IMR-90 (cell line): Measurements from ENCODE around the gene LYRM9. TPM values are rescaled to one million over a fixed set of nuclear protein-coding genes. Genes with fewer than 3 reads are reported as not detected.

Experiments used
- ATAC-seq: fragments of 200-7000 bp; cut with Tn5 transposase; 2 replicates; pipeline ENCODE4 v1.9.1; 2020; ENCODE audit warnings: low read depth, mild to moderate bottlenecking, moderate library complexity
- BruUV-seq: library from RNA; stranded (reverse); fragments of 400-500 nt; replicated peaks from 2 replicates; lab custom pipeline; 2021; lab: Mats Ljungman, UMichigan
- CTCF ChIA-PET: fragments of 300-600 bp; formaldehyde crosslinking; extraction: SDS; loops from one replicate; lab custom pipeline; 2021; ENCODE audit warnings: antibody characterized with exemption; lab: Yijun Ruan, JAX
- POLR2A ChIA-PET: fragments of 300-600 bp; sonication (Branson Sonifier 250); formaldehyde crosslinking; loops from one replicate; lab custom pipeline; 2022; ENCODE audit warnings: antibody characterized with exemption; ENCODE audit not compliant: unreplicated experiment; lab: Charles Lee
- DNase-seq: peaks from one replicate; pipeline ENCODE4 v3.0.0; 2013
- H2AFZ ChIP-seq: replicated peaks from 2 replicates; pipeline ENCODE3; 2013; ENCODE audit warnings: low read length, mild to moderate bottlenecking; ENCODE audit not compliant: poor library complexity
- H2AK5ac ChIP-seq: 2 replicates; pipeline ENCODE4 v1.6.1; 2013; ENCODE audit warnings: low read depth, low read length, inconsistent platforms
- H2AK9ac ChIP-seq: replicated peaks from 2 replicates; pipeline ENCODE3; 2013; ENCODE audit warnings: mild to moderate bottlenecking, low read depth, low read length, moderate library complexity; ENCODE audit not compliant: poor library complexity
- H2BK120ac ChIP-seq: 2 replicates; pipeline ENCODE4 v1.6.1; 2013; ENCODE audit warnings: low read depth, low read length, inconsistent platforms
- H2BK15ac ChIP-seq: 3 replicates; pipeline ENCODE4 v1.6.1; 2013; ENCODE audit warnings: low read depth, low read length, inconsistent platforms
- H2BK20ac ChIP-seq: 2 replicates; pipeline ENCODE4 v1.6.1; 2013; ENCODE audit warnings: low read depth, mild to moderate bottlenecking, inconsistent platforms, low read length, moderate library complexity
- H2BK5ac ChIP-seq: 2 replicates; pipeline ENCODE4 v1.6.1; 2013; ENCODE audit warnings: mild to moderate bottlenecking, low read depth, low read length, inconsistent platforms; ENCODE audit not compliant: poor library complexity, severe bottlenecking
- H3K14ac ChIP-seq: replicated peaks from 2 replicates; pipeline ENCODE4 v1.6.1; 2013; ENCODE audit warnings: low read depth, low read length, inconsistent platforms
- H3K18ac ChIP-seq: 2 replicates; pipeline ENCODE4 v1.6.1; 2013; ENCODE audit warnings: low read depth, low read length, control low read depth
- H3K23ac ChIP-seq: 2 replicates; pipeline ENCODE4 v1.6.1; 2013; ENCODE audit warnings: low read depth, low read length, inconsistent platforms
- H3K27ac ChIP-seq: 2 replicates; pipeline ENCODE4 v1.5.1; 2013; ENCODE audit warnings: mild to moderate bottlenecking, control low read depth, low read length; ENCODE audit not compliant: insufficient read depth
- H3K27me3 ChIP-seq: 2 replicates; pipeline ENCODE4 v1.6.1; 2013; ENCODE audit warnings: low read length; ENCODE audit not compliant: control insufficient read depth, insufficient read depth
- H3K36me3 ChIP-seq: 2 replicates; pipeline ENCODE4 v1.6.1; 2013; ENCODE audit warnings: low read length, mixed read lengths; ENCODE audit not compliant: control insufficient read depth, insufficient read depth
- H3K4ac ChIP-seq: 2 replicates; pipeline ENCODE4 v1.6.1; 2013; ENCODE audit warnings: low read depth, low read length, inconsistent platforms
- H3K4me1 ChIP-seq: 2 replicates; pipeline ENCODE4 v1.6.1; 2013; ENCODE audit warnings: low read length, mixed read lengths; ENCODE audit not compliant: control insufficient read depth, insufficient read depth
- H3K4me2 ChIP-seq: 2 replicates; pipeline ENCODE4 v1.6.1; 2013; ENCODE audit warnings: low read depth, mild to moderate bottlenecking, control low read depth, low read length, moderate library complexity
- H3K4me3 ChIP-seq: 2 replicates; pipeline ENCODE4 v1.5.1; 2013; ENCODE audit warnings: low read depth, mild to moderate bottlenecking, control low read depth, low read length, moderate library complexity; ENCODE audit not compliant: insufficient read depth
- H3K56ac ChIP-seq: 2 replicates; pipeline ENCODE4 v1.6.1; 2013; ENCODE audit warnings: low read length, inconsistent platforms; ENCODE audit not compliant: insufficient read depth; ENCODE audit errors: extremely low read depth
- H3K79me1 ChIP-seq, 2 experiments: 2 replicates each; pipeline ENCODE4 v1.6.1; 2013; ENCODE audit warnings: low read length in 2 of 2, inconsistent platforms in 1 of 2, low read depth in 1 of 2
- H3K9ac ChIP-seq: 2 replicates; pipeline ENCODE4 v1.6.1; 2013; ENCODE audit warnings: low read depth, low read length, control low read depth
- H3K9me1 ChIP-seq: 2 replicates; pipeline ENCODE4 v1.6.1; 2013; ENCODE audit warnings: low read length, inconsistent platforms; ENCODE audit not compliant: insufficient read depth
- H3K9me3 ChIP-seq: 2 replicates; pipeline ENCODE4 v1.6.1; 2013; ENCODE audit warnings: low read length; ENCODE audit not compliant: control insufficient read depth, insufficient read depth
- H4K20me1 ChIP-seq: 2 replicates; pipeline ENCODE4 v1.6.1; 2013; ENCODE audit warnings: low read length, inconsistent platforms; ENCODE audit not compliant: insufficient read depth
- H4K5ac ChIP-seq: 2 replicates; pipeline ENCODE4 v1.6.1; 2013; ENCODE audit warnings: mild to moderate bottlenecking, low read depth, low read length, control low read depth
- H4K8ac ChIP-seq, 2 experiments: 2 replicates each; pipeline ENCODE4 v1.6.1; 2013; ENCODE audit warnings: low read depth in 2 of 2, low read length in 2 of 2, control low read depth in 1 of 2, inconsistent platforms in 1 of 2
- H4K91ac ChIP-seq: 2 replicates; pipeline ENCODE4 v1.6.1; 2013; ENCODE audit warnings: low read depth, low read length, inconsistent platforms; ENCODE audit not compliant: insufficient read depth
- BHLHE40 ChIP-seq: fragments of 150-350 bp; IDR thresholded peaks from 2 replicates; pipeline ENCODE4 v1.6.1; 2016; ENCODE audit warnings: mild to moderate bottlenecking, low read depth, low read length
- CEBPB ChIP-seq: IDR thresholded peaks from 2 replicates; pipeline ENCODE4 v1.6.1; 2012; ENCODE audit warnings: low read depth, low read length, improper control_type of control experiment
- CHD1 ChIP-seq: IDR thresholded peaks from 2 replicates; pipeline ENCODE4 v1.6.1; 2012; ENCODE audit warnings: low read depth, low read length, improper control_type of control experiment
- ELK1 ChIP-seq: fragments of 150-350 bp; IDR thresholded peaks from 2 replicates; pipeline ENCODE4 v1.6.1; 2016; ENCODE audit warnings: low read depth, mild to moderate bottlenecking, low read length, moderate library complexity, borderline replicate concordance
- FOS ChIP-seq: fragments of 150-350 bp; IDR thresholded peaks from 2 replicates; pipeline ENCODE4 v1.6.1; 2016; ENCODE audit warnings: low read depth, low read length
- MAFK ChIP-seq: IDR thresholded peaks from 2 replicates; pipeline ENCODE4 v1.6.1; 2012; ENCODE audit warnings: low read depth, low read length, improper control_type of control experiment
- MAZ ChIP-seq: IDR thresholded peaks from 2 replicates; pipeline ENCODE4 v1.6.1; 2012; ENCODE audit warnings: low read depth, mild to moderate bottlenecking, low read length, improper control_type of control experiment, moderate library complexity, borderline replicate concordance
- MXI1 ChIP-seq: IDR thresholded peaks from 2 replicates; pipeline ENCODE4 v1.6.1; 2012; ENCODE audit warnings: low read depth, mild to moderate bottlenecking, low read length, moderate library complexity, borderline replicate concordance
- NFE2L2 ChIP-seq: fragments of 150-350 bp; IDR thresholded peaks from 2 replicates; pipeline ENCODE4 v1.6.1; 2016; ENCODE audit warnings: low read depth, mild to moderate bottlenecking, low read length
- RAD21 ChIP-seq: IDR thresholded peaks from 2 replicates; pipeline ENCODE4 v1.6.1; 2012; ENCODE audit warnings: low read length, improper control_type of control experiment
- RCOR1 ChIP-seq: IDR thresholded peaks from 2 replicates; pipeline ENCODE4 v1.6.1; 2012; ENCODE audit warnings: mild to moderate bottlenecking, low read length, improper control_type of control experiment; ENCODE audit not compliant: insufficient replicate concordance
- RFX5 ChIP-seq: IDR thresholded peaks from 2 replicates; pipeline ENCODE4 v1.8.0; 2012; ENCODE audit warnings: low read depth, mild to moderate bottlenecking, low read length, moderate library complexity
- SMC3 ChIP-seq: fragments of 150-350 bp; IDR thresholded peaks from 2 replicates; pipeline ENCODE4 v1.6.1; 2016; ENCODE audit warnings: low read depth, mild to moderate bottlenecking, antibody characterized with exemption, low read length, moderate library complexity
- USF2 ChIP-seq: fragments of 150-350 bp; IDR thresholded peaks from 2 replicates; pipeline ENCODE4 v1.6.1; 2017; ENCODE audit warnings: mild to moderate bottlenecking, antibody characterized with exemption, low read length, low read depth
- WGBS, 2 experiments: methylation state at CpG; one replicate each; pipeline versions ENCODE4 v1.1.5 to v1.1.7; 2013; ENCODE audit warnings: missing lambda C conversion rate in 2 of 2; ENCODE audit not compliant: insufficient read length in 1 of 2; ENCODE audit errors: extremely low coverage in 2 of 2; 5-methylcytosine and 5-hydroxymethylcytosine counted together
- dilution Hi-C: fragments of 300-500 bp; cut with HindIII; formaldehyde crosslinking; loops from one replicate; pipeline ENCODE4 v1.14.3; 2018; ENCODE audit warnings: low sequenced_read_pairs; ENCODE audit not compliant: unreplicated experiment
- in situ Hi-C: fragments of 300-500 bp; cut with MboI; formaldehyde crosslinking; loops from 3 replicates; pipeline ENCODE4 v1.14.3; 2019; ENCODE audit warnings: low sequenced_read_pairs, inconsistent platforms, mixed read lengths
- intact Hi-C: fragments of 100-400 bp; cut with micrococcal nuclease; formaldehyde crosslinking; loops from 2 replicates; pipeline ENCODE4 v1.10.0; 2022
- polyA plus RNA-seq, 3 experiments: library from polyadenylated mRNA; depleted of rRNA; stranded (reverse); fragments of >200 nt; gene quantifications; 2 replicates each; pipeline ENCODE4 v1.2.3, GENCODE V29; 2012; ENCODE audit warnings: low replicate concordance in 1 of 3
- total RNA-seq: library from RNA; depleted of rRNA; stranded (reverse); fragments of >200 nt; gene quantifications from 2 replicates; pipeline ENCODE4 v1.2.3, GENCODE V29; 2012
- TF ChIP-seq, protein P1 (sequence below): conservative IDR thresholded peaks from 2 replicates; pipeline ENCODE4 v1.5.1; 2012; ENCODE audit warnings: mild to moderate bottlenecking, low read depth, low read length, improper control_type of control experiment

Gene LYRM9
- total and polyA plus RNA-seq, 2 of the 4 experiments (the other 2 are of a cell fraction) = 3.2 to 4.8 TPM

DNA sequence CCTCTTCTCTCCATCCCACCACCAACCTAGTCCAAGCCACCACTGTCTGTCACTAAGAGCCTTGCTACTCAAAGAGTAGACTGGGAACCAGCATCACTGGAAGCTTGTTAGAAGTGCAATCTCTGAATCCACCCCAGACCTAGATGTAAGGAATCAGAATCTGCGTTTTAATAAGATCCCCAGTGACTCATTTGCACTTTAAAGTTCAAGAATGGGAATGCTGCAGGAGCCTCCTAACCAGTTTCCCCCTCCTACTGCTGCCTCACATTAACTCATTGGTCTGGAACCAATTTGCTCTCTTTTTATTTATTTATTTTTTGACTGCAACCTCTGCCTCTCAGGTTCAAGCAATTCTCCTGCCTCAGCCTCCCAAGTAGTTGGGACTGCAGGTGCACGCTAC, 19.8 kb upstream of the LYRM9 start:
- Histone ChIP-seq H4K5ac (no peak overlapping the region), H3K79me1 (no peaks in the 10 kb centered on the region), H3K27me3 (peaks cover 10% of the 10 kb centered on the region), H4K8ac (no peak overlapping the region), H3K14ac (no peak overlapping the region), H2AFZ (no peak overlapping the region), H3K4ac (no peak overlapping the region), H3K9ac (no peak overlapping the region), H2AK9ac (no peak overlapping the region), H2BK120ac (no peak overlapping the region), H2BK5ac (no peak overlapping the region), H3K36me3 (no peaks in the 10 kb centered on the region), H3K9me1 (no peaks in the 10 kb centered on the region), H2BK15ac (no peak overlapping the region), H4K91ac (no peak overlapping the region), H3K4me1 (no peaks in the 10 kb centered on the region), H3K9me3 (no peaks in the 10 kb centered on the region), H3K23ac (no peak overlapping the region), H3K4me3 (no peak overlapping the region), H3K56ac (no peak overlapping the region), H3K4me2 (no peak overlapping the region), H3K27ac (no peak overlapping the region), H4K20me1 (no peaks in the 10 kb centered on the region), H3K18ac (no peak overlapping the region), H2AK5ac (no peak overlapping the region), H2BK20ac (no peak overlapping the region)
- intact Hi-C loops (loop anchor here (10.0 kb wide), 1 partner anchor 102 kb away; no protein-coding TSS in a partner anchor), dilution Hi-C loops (no loop called here), in situ Hi-C loops (no loop called here)
- CTCF ChIA-PET = no interaction called here
- ATAC-seq = no peak
- POLR2A ChIA-PET = no interaction called here
- DNase-seq = no peak
- WGBS, 2 experiments = no CpG with 5 or more reads among the region's 2 CpGs
- TF ChIP-seq USF2 = no peak
- TF ChIP-seq RAD21 = no peak
- no peak for TF ChIP-seq SMC3
- no peak for TF ChIP-seq RFX5
- TF ChIP-seq NFE2L2 = no peak
- TF ChIP-seq ELK1 = no peak
- TF ChIP-seq MAFK = no peak
- TF ChIP-seq MXI1 = no peak
- no peak for TF ChIP-seq RCOR1
- TF ChIP-seq MAZ = no peak
- no peak for TF ChIP-seq CEBPB
- no peak for TF ChIP-seq FOS
- TF ChIP-seq CHD1 = no peak
- TF ChIP-seq, protein P1, sequence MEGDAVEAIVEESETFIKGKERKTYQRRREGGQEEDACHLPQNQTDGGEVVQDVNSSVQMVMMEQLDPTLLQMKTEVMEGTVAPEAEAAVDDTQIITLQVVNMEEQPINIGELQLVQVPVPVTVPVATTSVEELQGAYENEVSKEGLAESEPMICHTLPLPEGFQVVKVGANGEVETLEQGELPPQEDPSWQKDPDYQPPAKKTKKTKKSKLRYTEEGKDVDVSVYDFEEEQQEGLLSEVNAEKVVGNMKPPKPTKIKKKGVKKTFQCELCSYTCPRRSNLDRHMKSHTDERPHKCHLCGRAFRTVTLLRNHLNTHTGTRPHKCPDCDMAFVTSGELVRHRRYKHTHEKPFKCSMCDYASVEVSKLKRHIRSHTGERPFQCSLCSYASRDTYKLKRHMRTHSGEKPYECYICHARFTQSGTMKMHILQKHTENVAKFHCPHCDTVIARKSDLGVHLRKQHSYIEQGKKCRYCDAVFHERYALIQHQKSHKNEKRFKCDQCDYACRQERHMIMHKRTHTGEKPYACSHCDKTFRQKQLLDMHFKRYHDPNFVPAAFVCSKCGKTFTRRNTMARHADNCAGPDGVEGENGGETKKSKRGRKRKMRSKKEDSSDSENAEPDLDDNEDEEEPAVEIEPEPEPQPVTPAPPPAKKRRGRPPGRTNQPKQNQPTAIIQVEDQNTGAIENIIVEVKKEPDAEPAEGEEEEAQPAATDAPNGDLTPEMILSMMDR = no peak
- TF ChIP-seq BHLHE40 = no peak
- no TSS peak for BruUV-seq
